Caco-2 (cell line): Measurements from ENCODE around the gene PDSS2. TPM values are rescaled to one million over a fixed set of nuclear protein-coding genes. Genes with fewer than 3 reads are reported as not detected.

Source experiments
- BruUV-seq: library from RNA; stranded (reverse); fragments of 400-500 nt; replicated peaks from 2 replicates; lab custom pipeline; 2021; lab: Mats Ljungman, UMichigan
- CTCF ChIA-PET: fragments of 300-600 bp; sonication (Branson Sonifier 250); formaldehyde crosslinking; loops from one replicate; lab custom pipeline; 2022; ENCODE audit warnings: antibody characterized with exemption; lab: Charles Lee
- POLR2A ChIA-PET: fragments of 300-600 bp; sonication (Branson Sonifier 250); formaldehyde crosslinking; loops from one replicate; lab custom pipeline; 2022; ENCODE audit warnings: antibody characterized with exemption; lab: Charles Lee
- DNase-seq, 2 experiments: peaks; one replicate each; pipeline versions ENCODE4 v3.0.0 to v3.0.0-alpha.2; 2020 to 2022
- H3K27me3 ChIP-seq: replicated peaks from 2 replicates; pipeline ENCODE4 v1.6.0; 2011; ENCODE audit warnings: low read length; ENCODE audit not compliant: control insufficient read depth, insufficient read depth
- H3K36me3 ChIP-seq: 2 replicates; pipeline ENCODE4 v1.5.1; 2011; ENCODE audit warnings: low read length; ENCODE audit not compliant: control insufficient read depth, insufficient read depth
- H3K4me1 ChIP-seq: fragments of 250-450 bp; sonication (Bioruptor Pico); 2 replicates; pipeline ENCODE4 v1.5.1; 2020; ENCODE audit warnings: mild to moderate bottlenecking
- H3K4me3 ChIP-seq: 2 replicates; pipeline ENCODE4 v1.5.1; 2011; ENCODE audit warnings: low read depth, mild to moderate bottlenecking, control low read depth, low read length
- H3K9me3 ChIP-seq: fragments of 250-450 bp; sonication (Bioruptor Pico); 2 replicates; pipeline ENCODE4 v1.5.1; 2020; ENCODE audit warnings: mild to moderate bottlenecking, moderate library complexity
- H3K27ac Mint-ChIP-seq: one replicate; pipeline ENCODE4 v1.8.0; 2022; ENCODE audit warnings: mixed read lengths; ENCODE audit not compliant: unreplicated experiment
- H3K27me3 Mint-ChIP-seq: one replicate; pipeline ENCODE4 v1.8.0; 2022; ENCODE audit warnings: mixed read lengths; ENCODE audit not compliant: insufficient read depth, unreplicated experiment
- H3K36me3 Mint-ChIP-seq: one replicate; pipeline ENCODE4 v1.8.0; 2022; ENCODE audit warnings: mild to moderate bottlenecking, mixed read lengths; ENCODE audit not compliant: insufficient read depth, unreplicated experiment
- H3K4me1 Mint-ChIP-seq: one replicate; pipeline ENCODE4 v1.8.0; 2022; ENCODE audit warnings: low read depth, mixed read lengths; ENCODE audit not compliant: unreplicated experiment
- H3K4me3 Mint-ChIP-seq: one replicate; pipeline ENCODE4 v1.8.0; 2022; ENCODE audit warnings: mild to moderate bottlenecking, moderate library complexity, mixed read lengths; ENCODE audit not compliant: unreplicated experiment
- H3K9me3 Mint-ChIP-seq: one replicate; pipeline ENCODE4 v1.8.0; 2022; ENCODE audit warnings: mixed read lengths; ENCODE audit not compliant: unreplicated experiment
- intact Hi-C: fragments of 100-400 bp; cut with micrococcal nuclease; formaldehyde crosslinking; loops from one replicate; pipeline ENCODE4 v1.10.0; 2022; ENCODE audit not compliant: unreplicated experiment
- total RNA-seq: library from RNA; stranded (reverse); gene quantifications from 2 replicates; pipeline ENCODE4 v1.2.3, GENCODE V29; 2022
- TF ChIP-seq, protein P1 (sequence below), 2 experiments: fragments of 200-600 bp in 1 of 2; IDR thresholded peaks; 1 replicate in 1 of 2; 2 replicates in 1 of 2; pipeline versions ENCODE4 v1.5.1 to v1.8.0; 2011 to 2022; ENCODE audit warnings: antibody characterized with exemption in 1 of 2, control low read depth in 1 of 2, inconsistent platforms in 1 of 2, low read depth in 1 of 2, low read length in 1 of 2, mild to moderate bottlenecking in 1 of 2, moderate library complexity in 1 of 2; ENCODE audit not compliant: insufficient read depth in 1 of 2, severe bottlenecking in 1 of 2, unreplicated experiment in 1 of 2

PDSS2 gene
- total RNA-seq, 1 experiment from 2014 or later: 10.3 TPM

DNA sequence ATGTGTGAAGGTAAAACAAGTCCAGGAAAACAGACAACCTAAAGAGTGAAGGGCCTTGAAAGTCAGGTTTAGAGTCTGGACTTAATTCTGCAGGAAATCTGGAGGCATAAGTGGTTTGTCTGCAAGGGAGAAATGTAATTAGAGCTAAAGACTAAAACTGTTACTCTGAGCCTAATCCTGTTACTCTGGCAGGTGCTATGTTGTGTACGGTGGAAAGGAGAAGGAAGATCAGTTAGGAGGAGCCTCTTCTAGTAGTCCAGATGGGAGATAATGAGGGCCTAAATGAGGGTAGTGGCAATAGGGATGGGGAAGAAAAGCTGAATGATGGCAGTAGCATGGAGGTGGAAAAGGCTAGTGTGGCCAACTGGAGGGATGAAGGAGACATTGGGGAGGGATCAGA is 118.5 kb downstream of the PDSS2 start:
- Mint-ChIP-seq H3K4me3 (no peak overlapping the region), H3K27me3 (no peaks in the 10 kb centered on the region), H3K36me3 (no peaks in the 10 kb centered on the region), H3K27ac (no peak overlapping the region), H3K9me3 (no peaks in the 10 kb centered on the region), H3K4me1 (peaks cover 6% of the 10 kb centered on the region)
- H3K4me1 ChIP-seq: peaks cover 6% of the 10 kb centered on the region
- CTCF ChIA-PET: interaction anchor here (0.8 kb wide), 1 partner anchor 23 kb away, joined by 3 read pairs; no protein-coding TSS in a partner anchor
- TF ChIP-seq, protein P1, sequence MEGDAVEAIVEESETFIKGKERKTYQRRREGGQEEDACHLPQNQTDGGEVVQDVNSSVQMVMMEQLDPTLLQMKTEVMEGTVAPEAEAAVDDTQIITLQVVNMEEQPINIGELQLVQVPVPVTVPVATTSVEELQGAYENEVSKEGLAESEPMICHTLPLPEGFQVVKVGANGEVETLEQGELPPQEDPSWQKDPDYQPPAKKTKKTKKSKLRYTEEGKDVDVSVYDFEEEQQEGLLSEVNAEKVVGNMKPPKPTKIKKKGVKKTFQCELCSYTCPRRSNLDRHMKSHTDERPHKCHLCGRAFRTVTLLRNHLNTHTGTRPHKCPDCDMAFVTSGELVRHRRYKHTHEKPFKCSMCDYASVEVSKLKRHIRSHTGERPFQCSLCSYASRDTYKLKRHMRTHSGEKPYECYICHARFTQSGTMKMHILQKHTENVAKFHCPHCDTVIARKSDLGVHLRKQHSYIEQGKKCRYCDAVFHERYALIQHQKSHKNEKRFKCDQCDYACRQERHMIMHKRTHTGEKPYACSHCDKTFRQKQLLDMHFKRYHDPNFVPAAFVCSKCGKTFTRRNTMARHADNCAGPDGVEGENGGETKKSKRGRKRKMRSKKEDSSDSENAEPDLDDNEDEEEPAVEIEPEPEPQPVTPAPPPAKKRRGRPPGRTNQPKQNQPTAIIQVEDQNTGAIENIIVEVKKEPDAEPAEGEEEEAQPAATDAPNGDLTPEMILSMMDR (IDR thresholded peaks at IDR 0.05; ENCODE audit: insufficient read depth in 1 of 2, low read depth in 1 of 2, low read length in 1 of 2, severe bottlenecking in 1 of 2, unreplicated experiment in 1 of 2): no peak
- no peaks in the 10 kb centered on the region for H3K27me3 ChIP-seq
- intact Hi-C loops: no loop called here
- no TSS peak for BruUV-seq
- POLR2A ChIA-PET: no interaction called here
- no peaks in the 10 kb centered on the region for H3K36me3 ChIP-seq
- H3K9me3 ChIP-seq: no peaks in the 10 kb centered on the region
- DNase-seq: no peak
- no peak overlapping the region for H3K4me3 ChIP-seq

DNA sequence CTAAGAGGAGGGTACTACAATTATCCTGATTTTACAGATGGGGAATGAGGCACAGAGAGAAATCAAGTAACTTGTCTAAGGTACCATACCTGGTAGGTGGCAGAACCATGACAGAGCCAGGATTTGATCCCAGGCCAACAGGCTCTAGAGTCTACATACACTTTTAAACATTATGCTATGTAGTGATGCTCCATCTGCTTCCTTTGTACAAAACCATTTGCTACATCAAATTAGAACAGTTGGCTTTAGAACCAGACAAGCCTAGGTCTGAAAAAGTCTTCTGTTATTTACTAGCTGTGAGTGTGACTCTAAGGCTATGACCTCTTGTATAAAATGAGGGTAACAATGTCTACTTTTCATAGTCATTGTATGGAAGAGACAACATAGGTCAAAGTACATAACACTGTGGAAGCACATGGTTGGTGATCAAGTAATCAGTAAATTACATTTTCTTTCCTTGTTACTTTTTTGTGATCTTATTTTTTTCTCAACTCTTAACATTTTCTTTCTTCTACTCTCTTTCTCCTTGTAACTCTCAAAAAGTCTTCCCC is 122.1 kb downstream of the PDSS2 start:
- Mint-ChIP-seq H3K36me3 (no peaks in the 10 kb centered on the region), H3K27me3 (no peaks in the 10 kb centered on the region)
- no TSS peak for BruUV-seq

DNA sequence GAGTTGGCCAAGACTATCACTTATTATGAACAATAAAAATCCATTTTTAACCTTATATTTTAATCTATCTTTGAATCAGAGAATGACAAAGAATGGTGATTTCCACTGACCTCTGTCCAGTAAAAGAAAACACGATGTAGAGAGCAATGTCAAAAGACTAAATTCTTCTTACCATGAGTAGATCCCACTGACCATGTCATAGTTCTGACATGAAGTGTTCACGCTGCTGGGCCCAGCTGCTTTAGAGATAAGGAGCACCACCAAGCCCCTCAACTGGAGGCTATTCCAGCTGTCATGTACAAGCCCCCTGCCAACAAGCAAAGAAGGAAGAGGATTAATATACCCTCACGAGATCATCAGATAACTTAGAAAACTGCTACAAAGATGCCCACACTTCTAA is 125.3 kb downstream of the PDSS2 start:
- POLR2A ChIA-PET: no interaction called here
- CTCF ChIA-PET: no interaction called here
- no TSS peak for BruUV-seq

More for the DNA sequence above, 122.1 kb downstream of the PDSS2 start:
- H3K36me3 ChIP-seq: peaks cover 1% of the 10 kb centered on the region
- DNase-seq: no peak
- no peaks in the 10 kb centered on the region for H3K9me3 Mint-ChIP-seq
- H3K4me3 Mint-ChIP-seq: no peak overlapping the region
- intact Hi-C loops: no loop called here
- peaks cover 6% of the 10 kb centered on the region for H3K4me1 Mint-ChIP-seq
- TF ChIP-seq, protein P1 (IDR thresholded peaks at IDR 0.05; ENCODE audit: insufficient read depth in 1 of 2, low read depth in 1 of 2, low read length in 1 of 2, severe bottlenecking in 1 of 2, unreplicated experiment in 1 of 2): no peak
- H3K4me1 ChIP-seq: peaks cover 7% of the 10 kb centered on the region
- H3K27me3 ChIP-seq: no peaks in the 10 kb centered on the region
- H3K27ac Mint-ChIP-seq: no peak overlapping the region
- no peak overlapping the region for H3K4me3 ChIP-seq
- POLR2A ChIA-PET: no interaction called here
- CTCF ChIA-PET: no interaction called here
- no peaks in the 10 kb centered on the region for H3K9me3 ChIP-seq

More for the DNA sequence above, 125.3 kb downstream of the PDSS2 start:
- H3K27me3 Mint-ChIP-seq: no peaks in the 10 kb centered on the region
- H3K4me1 Mint-ChIP-seq: peaks cover 8% of the 10 kb centered on the region
- Histone ChIP-seq H3K4me1 (peaks cover 24% of the 10 kb centered on the region), H3K27me3 (no peaks in the 10 kb centered on the region), H3K9me3 (no peaks in the 10 kb centered on the region), H3K36me3 (peaks cover 1% of the 10 kb centered on the region), H3K4me3 (no peak overlapping the region)
- TF ChIP-seq, protein P1 (IDR thresholded peaks at IDR 0.05; ENCODE audit: insufficient read depth in 1 of 2, low read depth in 1 of 2, low read length in 1 of 2, severe bottlenecking in 1 of 2, unreplicated experiment in 1 of 2): no peak
- no peak overlapping the region for H3K4me3 Mint-ChIP-seq
- DNase-seq: no peak
- no peaks in the 10 kb centered on the region for H3K36me3 Mint-ChIP-seq
- no peak overlapping the region for H3K27ac Mint-ChIP-seq
- intact Hi-C loops: no loop called here
- H3K9me3 Mint-ChIP-seq: no peaks in the 10 kb centered on the region
